NCI-H1436 treated with DMSO at 0.1 percent for 48 hours (cell line): ENCODE results near the gene SNX24.
"Not testable (repeated sequence)": the region's sequence is repeated elsewhere in the genome, so short reads cannot be mapped to it uniquely, and the experiment has no call there.

Experiments
- DNase-seq: peaks from one replicate; lab custom pipeline; 2025; lab: John Stamatoyannopoulos, UW

Gene SNX24

DNA sequence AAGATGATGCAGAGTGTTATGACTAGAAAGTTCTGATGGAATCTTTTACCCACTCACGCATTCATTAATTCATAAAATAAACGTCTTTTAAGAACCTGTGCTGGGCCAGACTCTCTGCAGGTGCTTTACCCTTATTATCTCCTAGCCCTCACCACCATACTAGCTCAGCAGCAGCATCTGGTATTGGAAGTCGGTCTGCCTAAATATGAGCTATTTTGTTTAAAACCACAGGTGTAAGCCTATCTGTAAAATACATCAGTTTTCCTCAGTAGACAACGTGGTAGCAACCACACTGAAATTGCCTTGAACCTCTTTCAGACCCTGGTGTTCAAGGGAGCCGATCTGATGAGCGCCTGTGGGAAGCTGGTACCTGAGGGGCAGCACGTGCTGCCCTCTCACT lies 121.7 kb downstream of the SNX24 start:
- no peak for DNase-seq

DNA sequence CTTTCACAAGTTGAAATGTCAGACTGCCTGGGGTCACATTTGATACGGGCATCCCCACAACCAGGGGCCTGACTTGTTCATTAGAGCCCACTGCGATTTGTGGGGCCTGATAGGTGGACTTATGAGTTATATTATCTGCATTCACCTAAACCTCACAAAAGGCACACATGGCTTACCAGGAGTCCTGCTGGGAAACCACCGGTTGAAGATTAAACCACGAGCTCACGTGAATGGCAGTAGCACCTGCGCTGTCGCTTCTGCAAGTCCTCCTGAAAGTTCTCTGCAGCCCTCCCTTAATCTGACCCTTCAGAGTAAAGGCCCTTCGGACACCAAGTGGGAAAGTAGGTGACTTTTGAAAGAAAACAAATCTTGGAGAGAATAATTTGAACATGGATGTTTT lies 122.2 kb downstream of the SNX24 start:
- DNase-seq = no peak

DNA sequence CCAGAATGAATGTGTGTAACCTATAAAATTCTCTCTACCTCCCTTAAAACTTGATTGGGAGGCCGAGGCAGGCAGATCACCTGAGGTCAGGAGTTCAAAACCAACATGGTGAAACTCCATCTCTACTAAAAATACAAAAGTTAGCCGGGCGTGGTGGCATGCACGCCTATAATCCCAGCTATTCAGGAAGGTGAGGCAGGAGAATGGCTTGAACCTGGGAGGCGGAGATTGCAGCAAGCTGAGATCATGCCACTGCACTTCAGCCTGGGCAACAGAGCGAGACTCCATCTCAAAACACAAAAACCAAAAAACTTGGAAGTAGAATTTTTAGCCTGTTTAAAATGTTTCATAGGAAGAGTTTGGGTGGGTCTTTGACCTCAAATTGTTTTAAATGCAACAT lies 122.6 kb downstream of the SNX24 start:
- DNase-seq = not testable (repeated sequence)

DNA sequence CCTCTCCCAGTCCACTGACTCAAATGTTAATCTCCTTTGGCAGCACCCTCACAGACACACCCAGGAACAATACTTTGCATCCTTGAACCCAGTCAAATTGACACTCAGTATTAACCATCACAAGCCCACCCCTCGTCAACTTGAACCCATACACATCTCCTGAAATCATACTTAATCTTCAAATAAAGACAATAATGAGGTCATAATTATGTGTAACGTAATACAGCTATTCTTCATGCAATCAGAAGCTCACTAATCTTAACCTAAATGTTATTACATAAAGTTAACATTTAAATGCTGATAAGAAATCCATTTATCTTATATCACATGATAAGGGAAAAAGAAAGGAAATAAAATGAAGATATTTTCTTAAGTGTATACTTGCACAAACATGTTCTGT lies 125.9 kb downstream of the SNX24 start:
- no peak for DNase-seq

DNA sequence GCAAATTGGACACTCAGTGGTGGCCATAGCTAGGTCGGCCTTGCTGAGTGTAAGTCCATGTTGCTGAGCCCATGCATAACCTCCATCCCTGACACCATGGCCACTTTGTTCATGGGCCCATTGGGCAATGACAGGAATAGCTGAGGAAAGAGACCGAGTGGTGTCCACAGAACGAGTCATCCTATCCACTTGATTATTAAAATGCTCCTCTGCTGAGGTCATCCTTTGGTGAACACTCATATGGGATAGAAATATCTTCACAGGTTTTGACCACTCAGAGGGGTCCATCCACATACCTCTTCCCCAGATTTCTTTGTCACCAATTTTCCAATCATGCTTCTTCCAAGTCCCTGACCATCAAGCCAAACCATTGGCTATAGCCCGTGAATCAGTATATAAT lies 127.5 kb downstream of the SNX24 start:
- no peak for DNase-seq

DNA sequence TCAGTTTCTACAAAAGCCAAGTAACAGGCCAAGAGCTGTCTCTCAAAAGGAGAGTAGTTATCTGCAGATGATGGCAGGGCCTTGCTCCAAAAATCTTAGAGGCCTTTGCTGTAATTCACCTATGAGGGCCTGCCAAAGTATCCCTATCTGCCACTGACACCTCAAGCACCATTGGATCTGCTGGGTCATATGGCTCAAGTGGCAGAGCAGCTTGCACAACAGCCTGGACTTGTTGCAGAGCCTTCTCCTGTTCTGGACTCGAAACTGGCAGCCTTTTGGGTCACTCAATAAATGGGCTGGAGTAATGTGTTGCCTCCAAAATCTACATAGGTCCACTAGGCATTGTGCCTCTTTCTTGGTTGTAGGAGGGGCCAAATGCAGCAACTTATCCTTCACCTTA lies 128.3 kb downstream of the SNX24 start:
- not testable (repeated sequence) for DNase-seq

DNA sequence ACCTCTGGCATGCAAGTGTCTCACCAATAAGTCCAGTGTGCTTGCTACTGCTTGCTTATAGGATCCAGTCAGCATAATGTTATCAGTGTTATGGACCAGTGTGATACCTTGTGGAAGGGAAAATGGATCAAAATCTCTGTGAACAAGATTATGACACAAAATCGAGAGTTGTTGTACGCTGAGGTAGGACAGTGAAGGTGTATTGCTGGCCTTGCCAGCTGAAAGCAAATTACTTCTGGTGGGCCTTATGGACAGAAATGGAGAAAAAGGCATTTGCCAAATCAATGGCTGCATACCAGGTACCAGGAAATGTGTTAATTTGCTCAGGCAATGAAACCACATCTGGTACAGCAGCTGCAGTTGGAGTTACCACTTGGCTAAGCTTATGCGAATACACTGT lies 128.8 kb downstream of the SNX24 start:
- DNase-seq = not testable (repeated sequence)

DNA sequence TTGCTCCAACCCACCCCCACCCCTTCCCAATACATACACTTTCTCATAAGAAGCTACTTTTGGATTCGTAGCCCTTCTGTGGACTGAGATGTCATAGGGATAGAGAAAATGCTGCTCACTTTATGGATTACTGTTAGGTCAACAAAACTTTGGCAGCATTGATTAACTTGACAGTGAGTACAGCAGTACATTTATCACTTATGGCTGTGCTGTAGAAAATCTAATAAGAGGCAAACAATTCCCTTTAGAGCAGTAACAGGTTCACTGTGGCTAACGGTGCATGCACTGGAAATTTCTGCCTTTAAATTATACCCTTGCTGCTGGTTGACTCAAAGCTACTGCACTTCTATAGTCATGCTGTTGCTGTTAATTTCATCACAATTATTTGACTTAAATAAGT lies 131.9 kb downstream of the SNX24 start:
- DNase-seq = no peak

DNA sequence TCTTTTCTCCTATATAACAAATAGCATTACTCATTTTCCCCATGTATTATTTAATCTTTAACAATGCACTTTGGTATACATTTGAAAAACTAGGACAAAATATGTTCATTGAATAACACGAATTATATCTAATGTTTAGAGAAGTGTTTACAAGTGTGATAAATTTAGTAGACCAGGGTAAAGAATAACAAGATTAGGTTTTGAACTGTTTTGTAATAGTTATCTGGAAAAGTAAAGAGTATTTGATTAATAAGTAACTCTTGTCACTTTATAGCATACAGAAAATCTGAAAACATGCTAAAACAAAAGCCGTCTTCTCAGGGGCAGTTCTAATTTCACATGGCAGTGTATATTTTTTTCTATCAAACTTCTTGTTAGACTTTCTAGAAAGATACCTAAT lies 132.7 kb downstream of the SNX24 start:
- DNase-seq = no peak

DNA sequence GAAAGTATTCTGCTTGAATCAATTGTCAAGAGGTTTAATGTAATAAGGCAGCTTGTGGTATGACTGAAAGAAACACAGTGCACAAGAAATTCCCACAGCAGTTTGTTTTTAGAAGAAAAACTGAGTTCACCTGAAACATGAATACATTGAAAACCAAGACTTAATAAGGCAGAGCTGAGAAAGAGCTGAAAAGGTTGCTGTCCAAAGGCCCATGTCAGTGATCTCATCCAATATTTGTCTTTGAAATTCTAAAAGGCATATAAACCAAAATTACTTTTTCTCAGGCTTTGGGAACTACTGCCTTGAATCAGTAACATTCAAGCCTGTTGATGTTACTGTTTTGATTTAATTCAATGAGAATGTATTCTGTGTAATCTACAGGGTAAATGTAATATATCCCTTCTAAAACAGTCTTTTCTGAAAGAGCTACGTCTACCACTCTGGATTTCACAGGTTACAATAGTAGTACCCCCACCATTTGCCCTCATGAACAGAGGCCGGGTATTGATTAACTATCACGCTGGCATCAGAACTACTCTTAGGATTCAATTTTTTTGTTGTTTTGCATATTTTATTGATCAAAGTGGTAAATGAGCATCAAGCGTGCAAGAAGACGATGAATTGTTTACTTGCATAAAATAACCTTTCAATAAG lies 133.4 kb downstream of the SNX24 start:
- no peak for DNase-seq

DNA sequence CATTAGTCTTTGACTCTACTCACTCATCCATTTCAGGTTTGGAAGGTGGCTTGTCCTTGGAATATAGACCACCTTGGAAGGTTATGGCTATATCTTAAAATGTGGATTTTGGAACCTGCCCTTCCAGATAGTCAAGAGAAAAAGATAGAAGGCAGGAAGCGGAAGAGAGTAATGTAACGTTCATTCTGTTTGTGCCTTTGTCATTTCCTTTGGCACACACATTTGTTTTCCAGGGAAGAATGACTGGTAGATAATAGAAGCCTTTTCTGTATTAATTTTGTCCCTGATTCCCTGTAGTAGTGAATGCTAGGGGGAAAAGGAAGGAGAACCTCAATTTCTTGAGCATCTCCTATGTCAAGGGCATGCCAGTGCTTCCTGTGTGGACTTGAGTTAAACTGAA lies 136.4 kb downstream of the SNX24 start:
- DNase-seq = no peak

DNA sequence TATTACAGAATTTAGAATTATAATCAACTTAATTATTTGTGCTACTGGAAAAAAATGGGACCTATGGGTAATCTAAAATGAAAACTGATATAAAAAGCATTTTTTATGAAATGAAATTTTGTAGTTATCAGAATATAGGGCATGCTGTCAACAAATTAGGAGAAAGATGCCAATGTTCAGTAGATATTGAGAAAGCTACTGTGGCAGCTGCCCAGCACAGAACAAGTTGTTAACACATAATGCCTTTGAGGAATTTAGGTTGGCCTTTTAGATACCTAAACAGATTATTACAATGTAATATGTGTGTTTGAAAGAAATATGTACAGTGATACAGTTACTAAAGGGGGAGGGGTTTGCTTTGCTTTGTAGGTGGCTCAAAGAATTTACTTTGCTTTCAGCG lies 137.0 kb downstream of the SNX24 start:
- DNase-seq = no peak

DNA sequence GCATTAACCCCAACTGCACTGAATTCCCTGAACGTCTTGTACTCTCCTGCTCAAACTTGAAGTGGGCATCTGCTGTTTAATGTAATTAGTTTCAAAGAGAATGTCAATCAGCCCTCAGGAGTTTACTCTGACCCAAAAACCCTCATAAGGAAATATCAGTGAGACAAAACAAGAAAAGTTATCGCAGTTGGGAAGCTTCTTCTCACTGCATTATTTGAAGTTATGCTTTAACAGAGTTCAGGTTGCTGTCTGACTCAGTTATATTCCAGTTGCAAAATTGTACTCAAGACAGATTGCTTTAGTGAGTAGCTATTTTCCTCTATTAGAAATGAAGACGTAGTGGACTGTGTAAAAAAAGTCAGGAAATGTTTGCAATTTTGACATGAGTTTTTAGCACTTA lies 139.0 kb downstream of the SNX24 start:
- DNase-seq = no peak

DNA sequence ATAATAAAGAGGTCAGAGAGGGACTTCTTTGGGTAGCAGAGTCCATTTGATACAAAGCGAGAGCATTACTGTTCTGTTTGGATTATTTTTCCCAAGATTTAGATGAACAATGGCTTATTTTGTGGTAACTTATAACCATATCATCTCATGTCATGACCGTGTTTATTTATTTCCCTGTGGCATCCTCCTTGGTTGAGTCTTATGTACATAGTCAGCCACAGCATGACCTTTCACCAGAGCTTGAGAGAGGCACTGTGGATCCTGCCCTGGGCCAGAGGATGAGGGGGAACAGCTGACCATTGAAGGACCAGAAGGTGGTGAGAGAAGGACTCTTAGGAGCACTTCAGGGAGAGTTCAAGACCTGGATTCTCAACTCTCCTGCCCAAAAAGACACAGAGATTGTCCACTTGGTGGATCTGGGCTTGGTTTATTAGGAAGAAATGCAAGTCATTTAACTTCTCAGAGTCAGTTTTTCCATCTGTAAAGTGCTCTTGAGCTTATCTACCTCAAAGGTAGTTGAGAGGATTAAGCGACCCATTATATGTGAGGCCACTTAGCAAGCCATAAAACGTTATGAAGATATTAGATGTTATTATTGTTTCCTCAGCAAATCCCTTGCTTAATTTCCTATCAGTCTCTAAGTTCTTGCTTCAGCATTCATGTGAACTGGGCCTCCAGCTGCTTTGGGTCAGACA lies 139.7 kb downstream of the SNX24 start:
- DNase-seq = no peak

DNA sequence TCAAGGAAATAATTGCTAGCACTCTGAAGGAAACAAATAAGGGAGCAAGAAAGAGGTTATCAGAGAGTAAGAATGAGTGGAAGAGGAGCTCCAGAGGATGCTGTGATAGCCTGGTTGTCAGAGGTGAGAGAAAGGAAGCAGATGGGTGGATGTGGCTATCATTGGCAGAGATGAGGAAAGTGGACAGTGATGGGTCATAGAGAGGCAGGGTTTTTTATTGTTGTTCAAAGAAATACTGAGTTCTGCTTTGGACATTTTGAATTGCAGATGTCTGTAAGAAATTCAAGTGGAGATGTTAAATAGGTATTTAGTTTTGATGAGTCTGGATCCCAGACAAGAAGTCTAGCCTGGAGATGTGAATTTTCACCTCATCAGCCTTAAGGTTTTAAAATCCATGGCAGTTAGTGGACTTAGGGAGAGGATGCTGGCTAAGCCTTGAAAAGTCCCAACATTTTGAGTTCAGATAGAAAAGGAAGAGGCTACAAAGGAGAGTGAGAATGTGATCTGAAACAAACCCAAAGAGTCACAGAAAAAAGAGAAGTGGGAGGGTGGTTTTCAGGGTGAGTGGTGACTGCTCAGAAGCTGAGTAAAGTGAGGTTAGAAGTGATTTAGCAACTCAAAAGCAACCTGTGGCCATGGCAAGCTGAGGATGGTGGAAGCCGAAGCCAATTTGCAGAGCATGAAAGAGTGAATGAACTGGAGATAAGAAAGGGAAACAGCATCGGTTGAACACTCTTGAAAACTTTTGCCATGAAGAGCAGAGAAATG lies 140.7 kb downstream of the SNX24 start:
- no peak for DNase-seq

DNA sequence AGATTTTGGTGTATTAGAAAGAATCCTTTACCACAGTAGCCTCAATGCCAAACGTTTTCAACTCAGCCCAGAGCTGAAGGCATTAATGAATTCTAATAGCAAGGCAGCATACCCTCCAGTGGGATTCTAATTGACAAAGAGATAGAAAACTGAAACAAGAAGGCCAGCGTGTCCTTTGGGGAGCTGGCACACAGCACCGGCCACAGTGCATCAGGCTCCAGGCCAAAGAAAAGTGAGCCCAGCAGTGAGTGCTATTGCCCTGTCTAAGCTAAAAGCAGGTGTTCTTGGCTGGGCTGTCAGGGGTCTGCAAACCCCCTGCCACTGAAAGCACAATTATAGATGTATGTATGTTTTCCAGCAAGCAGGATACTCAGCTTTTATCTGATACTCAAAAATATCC lies 150.7 kb downstream of the SNX24 start:
- DNase-seq = no peak

DNA sequence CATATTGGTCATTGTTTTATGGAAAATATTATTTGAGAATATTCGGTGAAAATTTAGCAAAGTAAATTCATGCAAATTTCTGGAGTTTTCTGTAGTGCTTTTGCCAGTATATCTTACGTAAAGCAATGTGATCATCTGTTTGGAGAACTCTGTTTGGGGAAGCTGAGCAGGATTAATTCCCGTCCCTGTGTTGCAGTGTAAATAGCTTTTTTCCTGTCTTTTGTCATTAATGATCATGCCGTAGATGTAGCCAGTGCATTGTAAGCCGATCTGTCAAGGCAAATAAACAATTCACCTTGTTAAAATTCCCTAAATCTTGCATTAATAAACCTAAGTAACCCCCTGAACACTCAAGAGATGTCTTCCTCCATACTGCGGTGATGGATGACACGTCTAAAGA lies 151.9 kb downstream of the SNX24 start:
- no peak for DNase-seq

DNA sequence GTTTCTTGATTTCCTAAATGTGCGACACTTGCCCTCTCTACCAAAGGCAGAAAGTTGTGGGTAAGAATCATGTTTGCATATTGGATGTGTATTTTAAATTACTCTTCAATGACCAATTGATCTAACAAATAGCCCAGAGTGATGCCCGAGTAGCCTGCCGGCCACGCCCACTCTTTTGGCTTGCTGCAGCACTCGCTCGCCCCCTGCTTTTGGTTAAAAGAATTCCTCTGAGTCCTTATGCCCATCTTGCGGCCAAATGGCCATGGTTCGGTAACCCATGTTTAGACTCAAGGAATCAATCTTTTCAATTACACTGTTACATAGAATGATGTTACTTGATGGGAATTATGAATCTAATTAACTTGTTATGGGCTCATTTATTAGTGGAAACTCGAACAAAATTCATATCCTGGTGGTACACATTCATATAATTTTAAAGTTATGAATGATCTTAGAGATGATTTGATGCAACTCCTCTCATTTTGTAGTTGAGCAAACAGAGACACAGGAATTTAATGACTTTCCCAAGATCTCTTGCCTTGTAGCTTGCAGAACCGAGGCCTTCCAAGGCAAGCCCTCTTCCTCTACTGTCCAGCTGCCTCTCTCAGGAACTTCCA lies 154.6 kb downstream of the SNX24 start:
- no peak for DNase-seq

DNA sequence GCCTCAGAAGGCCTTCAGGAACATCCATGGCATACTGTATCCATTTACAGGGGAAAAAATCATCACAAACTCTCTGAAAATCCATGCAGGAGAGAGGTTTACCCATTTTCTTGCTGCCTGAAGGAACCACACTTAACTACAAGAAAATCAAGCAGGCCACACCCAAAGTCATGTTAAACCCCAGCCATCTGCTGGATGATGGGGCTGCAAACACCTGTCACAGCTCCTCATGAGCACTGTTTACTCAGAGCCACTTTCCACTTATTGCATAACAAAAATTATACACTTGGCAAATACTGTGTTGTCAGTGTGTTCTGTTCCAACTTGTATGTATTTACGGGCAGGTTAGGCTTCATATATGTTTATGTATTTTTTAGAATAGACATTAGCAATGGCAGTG lies 155.3 kb downstream of the SNX24 start:
- DNase-seq = peak; percentile 33

DNA sequence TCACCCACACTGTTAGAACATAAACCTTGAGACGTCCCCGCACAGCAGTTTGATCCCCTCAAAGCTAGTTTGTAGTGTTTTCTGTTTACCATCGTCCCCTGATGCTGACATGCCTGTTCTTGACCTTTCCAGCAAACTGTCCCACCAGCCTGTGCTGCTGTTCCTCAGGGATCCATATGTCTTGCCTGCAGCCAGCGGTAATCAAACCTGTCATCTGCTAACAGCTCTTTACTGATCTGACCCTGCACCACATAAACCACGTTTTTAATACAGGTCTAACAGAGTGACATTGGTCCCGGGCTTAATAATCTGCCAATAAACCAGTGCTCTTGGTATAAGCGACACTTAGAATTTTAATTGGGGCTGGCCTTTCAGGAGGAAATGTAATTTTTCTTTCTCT lies 156.4 kb downstream of the SNX24 start:
- DNase-seq = no peak

DNA sequence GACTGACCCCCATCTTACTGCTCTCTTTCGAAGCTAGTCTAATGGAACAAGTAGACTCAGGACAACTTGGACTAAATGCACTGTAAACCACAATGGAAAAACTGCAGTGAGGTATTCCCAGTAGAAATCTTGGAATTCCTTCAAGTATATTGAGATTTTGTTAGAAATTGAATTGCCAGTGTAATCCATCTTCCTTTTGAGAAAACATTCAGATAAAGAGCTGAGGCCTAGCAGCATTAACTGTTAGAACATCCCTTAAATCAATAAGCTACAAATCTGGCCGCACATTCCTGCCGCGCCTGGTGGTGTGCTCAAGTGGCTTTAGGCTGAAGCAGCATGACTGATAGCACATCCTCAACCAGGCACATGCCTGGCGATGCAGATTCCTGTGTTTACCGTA lies 161.8 kb downstream of the SNX24 start:
- no peak for DNase-seq

DNA sequence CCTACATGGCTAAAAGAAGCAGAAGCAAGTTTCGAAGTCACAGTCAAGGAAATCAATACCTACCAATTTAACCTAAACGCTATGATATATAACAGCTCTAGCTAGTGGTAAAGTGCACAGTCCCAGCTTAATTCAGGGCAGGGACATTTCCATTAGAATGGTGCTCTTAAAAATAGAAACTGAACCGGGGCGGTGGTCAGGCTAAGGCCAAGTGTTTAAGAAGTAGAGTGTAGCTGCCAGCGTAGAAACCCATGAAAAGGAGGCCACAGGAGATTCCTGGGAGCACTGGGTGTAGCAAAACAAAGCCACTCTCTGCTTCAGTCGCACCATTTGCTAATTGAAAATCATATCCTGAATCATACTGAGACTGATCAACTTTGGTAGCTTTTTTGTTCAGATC lies 162.3 kb downstream of the SNX24 start:
- no peak for DNase-seq

DNA sequence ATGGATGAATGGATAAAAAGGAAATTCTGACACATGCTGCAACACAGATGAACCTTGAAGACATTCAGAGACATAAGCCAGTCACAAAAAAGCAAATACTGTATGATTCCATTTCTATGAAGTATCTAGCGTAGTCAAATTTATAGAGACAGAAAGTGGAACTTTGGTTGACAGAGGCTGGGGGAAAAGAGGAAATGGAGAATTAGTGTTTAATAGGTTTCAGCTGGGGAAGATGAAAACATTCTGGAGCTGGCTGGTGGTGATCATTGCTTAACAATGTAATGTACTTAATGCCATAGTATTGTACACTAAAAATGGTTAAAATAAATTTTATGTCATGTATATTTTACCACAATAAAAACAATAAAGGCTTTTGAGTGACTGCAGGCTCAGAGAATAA lies 166.9 kb downstream of the SNX24 start:
- DNase-seq = no peak
